Adrenal gland (tissue), 5 donors: Measurements from ENCODE around the gene SPACA5.

Experiments used
- CTCF ChIP-seq, 6 experiments: fragments of 450-650 bp in 4 of 6; fragments of 200-600 bp in 2 of 6; sonication (generic) in 1 of 6; IDR thresholded peaks; 1 replicate in 5 of 6; 2 replicates in 1 of 6; pipeline versions ENCODE4 v1.5.1 to v1.8.0; 2016 to 2021; ENCODE audit warnings: antibody characterized with exemption in 6 of 6, mild to moderate bottlenecking in 2 of 6, moderate library complexity in 1 of 6
- POLR2A ChIP-seq, 2 donors: fragments of 450-650 bp; IDR thresholded peaks; one replicate each; pipeline ENCODE4 v1.6.1; 2017; ENCODE audit warnings: antibody characterized with exemption in 2 of 2, mild to moderate bottlenecking in 2 of 2, moderate library complexity in 1 of 2
- donor health status: DM: no; HTN: no; CAD: no.

- peak in 1 of 6 experiments; percentile 1 for TF ChIP-seq CTCF (IDR thresholded peaks at IDR 0.05)
- TF ChIP-seq POLR2A (IDR thresholded peaks at IDR 0.05), result peak; percentile 32 to 68
Observed at GRCh38 chrX:48003758-48004457, 2.9 kb upstream of the SPACA5 start, which contains the start of gene ZNF182.
